NCI-H1105 treated with DMSO at 0.1 percent for 48 hours (cell line): ENCODE data around the gene SPTBN1.

ENCODE experiments used
- DNase-seq: peaks from one replicate; lab custom pipeline; 2025; lab: John Stamatoyannopoulos, UW

The SPTBN1 gene

GRCh38 chr2:54632733-54633692 lies 176.9 kb downstream of the SPTBN1 start:
- no peak for DNase-seq

GRCh38 chr2:54634021-54634420 lies 177.9 kb downstream of the SPTBN1 start:
- no peak for DNase-seq

GRCh38 chr2:54634564-54635511 lies 178.7 kb downstream of the SPTBN1 start:
- no peak for DNase-seq

- no peak for DNase-seq
These were observed 179.5 kb downstream of the SPTBN1 start for GRCh38 chr2:54635554-54636152.

GRCh38 chr2:54636415-54637139 lies 180.4 kb downstream of the SPTBN1 start:
- DNase-seq = no peak

GRCh38 chr2:54638103-54638502 lies 182.0 kb downstream of the SPTBN1 start:
- no peak for DNase-seq

- DNase-seq = no peak
These were observed 182.7 kb downstream of the SPTBN1 start for GRCh38 chr2:54638774-54639187.

GRCh38 chr2:54639609-54640008 lies 183.5 kb downstream of the SPTBN1 start:
- no peak for DNase-seq

GRCh38 chr2:54640834-54641540 lies 184.9 kb downstream of the SPTBN1 start:
- no peak for DNase-seq

GRCh38 chr2:54641988-54642387 lies 185.9 kb downstream of the SPTBN1 start:
- no peak for DNase-seq

GRCh38 chr2:54642677-54643430 lies 186.7 kb downstream of the SPTBN1 start:
- DNase-seq = no peak

- DNase-seq = no peak
These were observed 188.1 kb downstream of the SPTBN1 start for GRCh38 chr2:54644236-54644635.

GRCh38 chr2:54646170-54646927 lies 190.2 kb downstream of the SPTBN1 start:
- DNase-seq = no peak

- no peak for DNase-seq
These were observed 192.1 kb downstream of the SPTBN1 start for GRCh38 chr2:54648256-54648655.

- DNase-seq = no peak
These were observed 193.1 kb downstream of the SPTBN1 start for GRCh38 chr2:54649191-54649590.

- DNase-seq = no peak
These were observed 193.5 kb downstream of the SPTBN1 start for GRCh38 chr2:54649633-54650032.

GRCh38 chr2:54650612-54651011 lies 194.5 kb downstream of the SPTBN1 start:
- DNase-seq = no peak

- no peak for DNase-seq
These were observed 195.2 kb downstream of the SPTBN1 start for GRCh38 chr2:54651291-54651690.

GRCh38 chr2:54652540-54652939 lies 196.4 kb downstream of the SPTBN1 start:
- no peak for DNase-seq
